WTC11 (cell line): ENCODE measurements around the gene COL27A1.

Source experiments
- ATF3 ChIP-seq: sonication (generic); formaldehyde crosslinking; conservative IDR thresholded peaks from 2 replicates; pipeline ENCODE4 v1.8.1; 2022; ENCODE audit warnings: mild to moderate bottlenecking, missing genetic modification reagents
- CREB1 ChIP-seq: sonication (generic); formaldehyde crosslinking; IDR thresholded peaks from 2 replicates; pipeline ENCODE4 v1.8.0; 2023; ENCODE audit warnings: mild to moderate bottlenecking, missing genetic modification reagents
- CTCF ChIP-seq: fragments of 200-600 bp; IDR thresholded peaks from 2 replicates; pipeline ENCODE4 v1.8.0; 2022; ENCODE audit warnings: antibody characterized with exemption
- E2F5 ChIP-seq: sonication (generic); formaldehyde crosslinking; IDR thresholded peaks from 2 replicates; pipeline ENCODE4 v1.8.1; 2022; ENCODE audit warnings: mild to moderate bottlenecking, moderate library complexity, missing genetic modification reagents
- EMX1 ChIP-seq: fragments of 250-450 bp; sonication (Bioruptor Pico); IDR thresholded peaks from 2 replicates; pipeline ENCODE4 v1.8.0; 2021; ENCODE audit warnings: mild to moderate bottlenecking
- ESRRA ChIP-seq: sonication (generic); formaldehyde crosslinking; IDR thresholded peaks from 2 replicates; pipeline ENCODE4 v1.8.1; 2022; ENCODE audit warnings: mild to moderate bottlenecking, missing genetic modification reagents, borderline replicate concordance
- JUN ChIP-seq: sonication (generic); formaldehyde crosslinking; IDR thresholded peaks from 2 replicates; pipeline ENCODE4 v1.8.0; 2023; ENCODE audit warnings: mild to moderate bottlenecking, missing genetic modification reagents
- MXD4 ChIP-seq: fragments of 250-450 bp; sonication (Bioruptor Pico); IDR thresholded peaks from 2 replicates; pipeline ENCODE4 v1.8.0; 2021; ENCODE audit warnings: mild to moderate bottlenecking, moderate library complexity, borderline replicate concordance
- NFYB ChIP-seq: sonication (generic); formaldehyde crosslinking; conservative IDR thresholded peaks from 2 replicates; pipeline ENCODE4 v1.8.0; 2022; ENCODE audit warnings: low read depth, missing genetic modification reagents
- NR2C2 ChIP-seq: sonication (generic); formaldehyde crosslinking; IDR thresholded peaks from 2 replicates; pipeline ENCODE4 v1.8.0; 2022; ENCODE audit warnings: mild to moderate bottlenecking, missing genetic modification reagents
- PREB ChIP-seq: sonication (generic); formaldehyde crosslinking; IDR thresholded peaks from 2 replicates; pipeline ENCODE4 v1.8.1; 2022; ENCODE audit warnings: mild to moderate bottlenecking, missing genetic modification reagents, moderate library complexity, borderline replicate concordance
- RELA ChIP-seq: sonication (generic); formaldehyde crosslinking; IDR thresholded peaks from 2 replicates; pipeline ENCODE4 v1.8.1; 2022; ENCODE audit warnings: missing genetic modification reagents, mild to moderate bottlenecking, borderline replicate concordance
- TCF7 ChIP-seq: sonication (generic); formaldehyde crosslinking; IDR thresholded peaks from 2 replicates; pipeline ENCODE4 v1.8.0; 2022; ENCODE audit warnings: mild to moderate bottlenecking, low read depth, missing genetic modification reagents, moderate library complexity
- USF1 ChIP-seq: sonication (generic); formaldehyde crosslinking; IDR thresholded peaks from 2 replicates; pipeline ENCODE4 v1.8.0; 2022; ENCODE audit warnings: mild to moderate bottlenecking, missing genetic modification reagents

GRCh38 chr9:114151426-114151956 lies 3.8 kb upstream of the COL27A1 start:
- TF ChIP-seq CTCF: no peak
- TF ChIP-seq NR2C2: no peak
- no peak for TF ChIP-seq TCF7
- no peak for TF ChIP-seq RELA
- TF ChIP-seq NFYB (CRISPR knock-in tag): no peak
- TF ChIP-seq EMX1 (CRISPR knock-in tag): no peak
- TF ChIP-seq CREB1 (CRISPR knock-in tag): no peak
- no peak for TF ChIP-seq ESRRA
- no peak for TF ChIP-seq PREB (CRISPR knock-in tag)
- TF ChIP-seq MXD4 (CRISPR knock-in tag): no peak
- TF ChIP-seq JUN (CRISPR knock-in tag): no peak
- TF ChIP-seq E2F5 (CRISPR knock-in tag): no peak
- no peak for TF ChIP-seq ATF3 (CRISPR knock-in tag)
- no peak for TF ChIP-seq USF1 (CRISPR knock-in tag)
